NCI-H128 (cell line): Measurements from ENCODE around the gene GMPS.

Experiments used
- DNase-seq: peaks from one replicate; lab custom pipeline; 2025; ENCODE audit not compliant: unreplicated experiment; lab: John Stamatoyannopoulos, UW

Gene GMPS

GRCh38 chr3:155991212-155991611 is 120.8 kb downstream of the GMPS start:
- no peak for DNase-seq

- DNase-seq, result no peak
Measured at GRCh38 chr3:155991847-155992246, 121.4 kb downstream of the GMPS start.
